Smooth muscle cell (in vitro differentiated cells): ENCODE data around the gene TCEANC. TPM values are rescaled to one million over a fixed set of nuclear protein-coding genes. Genes with fewer than 3 reads are reported as not detected.

Experiments used
- DNase-seq: peaks from one replicate; lab custom pipeline; 2025; ENCODE audit not compliant: unreplicated experiment; lab: John Stamatoyannopoulos, UW
- H2AFZ ChIP-seq: fragments of 200-600 bp; sonication (generic); 2 replicates; pipeline ENCODE4 v1.6.0; 2016; ENCODE audit warnings: antibody characterized with exemption, low read depth, mild to moderate bottlenecking
- H3F3A ChIP-seq: fragments of 200-600 bp; sonication (generic); 2 replicates; pipeline ENCODE4 v1.6.0; 2017; ENCODE audit warnings: antibody characterized with exemption, low read depth
- H3K27ac ChIP-seq: fragments of 200-600 bp; sonication (generic); 2 replicates; pipeline ENCODE4 v1.5.1; 2016; ENCODE audit warnings: low read depth, mild to moderate bottlenecking
- H3K27me3 ChIP-seq: fragments of 200-600 bp; sonication (generic); 2 replicates; pipeline ENCODE4 v1.6.1; 2016; ENCODE audit warnings: low read depth, mild to moderate bottlenecking
- H3K36me3 ChIP-seq: fragments of 200-600 bp; sonication (generic); 2 replicates; pipeline ENCODE4 v1.5.1; 2016; ENCODE audit warnings: low read depth
- H3K4me1 ChIP-seq: fragments of 200-600 bp; sonication (generic); 2 replicates; pipeline ENCODE4 v1.5.1; 2016; ENCODE audit warnings: low read depth
- H3K4me2 ChIP-seq: fragments of 200-600 bp; sonication (generic); 2 replicates; pipeline ENCODE4 v1.6.0; 2016; ENCODE audit warnings: mild to moderate bottlenecking
- H3K4me3 ChIP-seq: fragments of 200-600 bp; sonication (generic); 2 replicates; pipeline ENCODE4 v1.5.1; 2016; ENCODE audit warnings: mild to moderate bottlenecking
- H3K79me2 ChIP-seq: fragments of 200-600 bp; sonication (generic); 2 replicates; pipeline ENCODE4 v1.6.0; 2016; ENCODE audit warnings: low read depth, mild to moderate bottlenecking
- H3K9ac ChIP-seq: fragments of 200-600 bp; sonication (generic); 2 replicates; pipeline ENCODE4 v1.6.0; 2016; ENCODE audit warnings: low read depth
- H3K9me3 ChIP-seq: fragments of 200-600 bp; sonication (generic); replicated peaks from 2 replicates; pipeline ENCODE4 v1.5.1; 2016; ENCODE audit warnings: low read depth
- H4K20me1 ChIP-seq: fragments of 200-600 bp; sonication (generic); 2 replicates; pipeline ENCODE4 v1.6.0; 2016; ENCODE audit warnings: low read depth
- WGBS: methylation state at CpG from one replicate; pipeline ENCODE4 v1.1.7; 2016; ENCODE audit warnings: low lambda C conversion rate; 5-methylcytosine and 5-hydroxymethylcytosine counted together
- polyA plus RNA-seq: library from polyadenylated mRNA; unstranded; fragments of >200 nt; fragmentation: Nextera tagmentation; extraction: Ambion mirVana; gene quantifications from 2 replicates; pipeline ENCODE4 v1.2.1, GENCODE V29; 2016
- total RNA-seq: library from RNA; depleted of rRNA; stranded (reverse); fragments of >200 nt; gene quantifications from 2 replicates; pipeline ENCODE4 v1.2.3, GENCODE V29; 2014
- TF ChIP-seq, protein P1 (sequence below): fragments of 200-600 bp; sonication (generic); IDR thresholded peaks from 2 replicates; pipeline ENCODE4 v1.5.1; 2017; ENCODE audit warnings: borderline replicate concordance, mild to moderate bottlenecking, antibody characterized with exemption; ENCODE audit not compliant: insufficient read depth, poor library complexity, severe bottlenecking

Gene TCEANC, protein sequence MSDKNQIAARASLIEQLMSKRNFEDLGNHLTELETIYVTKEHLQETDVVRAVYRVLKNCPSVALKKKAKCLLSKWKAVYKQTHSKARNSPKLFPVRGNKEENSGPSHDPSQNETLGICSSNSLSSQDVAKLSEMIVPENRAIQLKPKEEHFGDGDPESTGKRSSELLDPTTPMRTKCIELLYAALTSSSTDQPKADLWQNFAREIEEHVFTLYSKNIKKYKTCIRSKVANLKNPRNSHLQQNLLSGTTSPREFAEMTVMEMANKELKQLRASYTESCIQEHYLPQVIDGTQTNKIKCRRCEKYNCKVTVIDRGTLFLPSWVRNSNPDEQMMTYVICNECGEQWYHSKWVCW
- total RNA-seq (2.5 and 2.6 TPM in 2 replicates), polyA plus RNA-seq (1.2 and 1.9 TPM in 2 replicates)

DNA sequence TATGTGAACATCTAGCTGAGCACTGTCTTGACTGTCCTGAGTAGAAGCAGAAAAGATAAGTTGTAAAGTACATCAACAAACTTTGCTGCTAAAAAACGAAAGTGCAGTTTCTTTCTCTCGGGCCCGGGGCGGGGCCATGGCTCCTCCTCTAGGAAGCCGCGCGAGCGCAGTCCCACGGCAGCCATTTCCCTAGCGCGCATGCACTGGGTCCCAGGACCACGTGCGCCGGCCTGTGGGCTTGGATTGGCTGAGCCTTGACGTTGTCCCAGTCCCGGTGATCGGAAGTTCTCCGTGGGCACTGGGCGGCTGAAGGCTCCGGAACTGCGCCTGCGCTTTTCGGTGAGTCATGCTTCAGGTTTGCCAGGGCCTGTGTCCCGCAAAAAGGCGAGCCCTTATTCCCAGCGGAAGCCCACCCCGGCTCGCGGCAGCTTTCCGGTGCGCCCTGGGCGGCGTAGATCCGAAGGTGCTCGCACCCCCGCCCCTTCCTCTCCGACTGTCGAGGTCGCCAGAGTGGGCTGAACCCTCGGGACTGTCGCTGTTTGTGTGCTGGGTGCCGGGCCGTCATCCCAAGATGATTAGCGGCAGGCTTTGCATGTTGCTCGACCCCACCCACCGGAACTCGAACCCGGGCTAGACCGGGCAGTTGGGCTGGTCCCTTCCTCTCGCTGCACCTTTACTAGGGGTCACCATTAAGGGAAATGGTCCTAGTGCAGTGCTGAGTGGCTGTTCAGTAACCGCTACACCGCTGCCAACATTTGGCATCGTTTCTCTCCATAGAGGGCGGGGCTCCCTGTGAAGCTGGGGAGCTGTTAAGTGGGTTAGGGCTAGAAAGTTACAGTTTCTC is at the start of gene TCEANC:
TCEANC (plus strand) TSS at position 292 of the 844 bp plus-strand sequence. CDS start 9,368 bp downstream, outside the sequence.
- Histone ChIP-seq H3F3A (no peaks in the 10 kb centered on the region), H3K4me1 (no peaks in the 10 kb centered on the region), H2AFZ (peak within 1 kb of the TSS; percentile 11), H3K9me3 (no peaks in the 10 kb centered on the region), H3K27me3 (no peaks in the 10 kb centered on the region), H3K4me2 (peak within 1 kb of the TSS; percentile 81), H4K20me1 (no peaks in the 10 kb centered on the region), H3K4me3 (peak within 1 kb of the TSS; percentile 47), H3K9ac (peak within 1 kb of the TSS; percentile 67), H3K36me3 (no peaks in the 10 kb centered on the region), H3K79me2 (no peaks in the 10 kb centered on the region), H3K27ac (peak within 1 kb of the TSS; percentile 84)
- DNase-seq, result peak; percentile 68
- TF ChIP-seq, protein P1, sequence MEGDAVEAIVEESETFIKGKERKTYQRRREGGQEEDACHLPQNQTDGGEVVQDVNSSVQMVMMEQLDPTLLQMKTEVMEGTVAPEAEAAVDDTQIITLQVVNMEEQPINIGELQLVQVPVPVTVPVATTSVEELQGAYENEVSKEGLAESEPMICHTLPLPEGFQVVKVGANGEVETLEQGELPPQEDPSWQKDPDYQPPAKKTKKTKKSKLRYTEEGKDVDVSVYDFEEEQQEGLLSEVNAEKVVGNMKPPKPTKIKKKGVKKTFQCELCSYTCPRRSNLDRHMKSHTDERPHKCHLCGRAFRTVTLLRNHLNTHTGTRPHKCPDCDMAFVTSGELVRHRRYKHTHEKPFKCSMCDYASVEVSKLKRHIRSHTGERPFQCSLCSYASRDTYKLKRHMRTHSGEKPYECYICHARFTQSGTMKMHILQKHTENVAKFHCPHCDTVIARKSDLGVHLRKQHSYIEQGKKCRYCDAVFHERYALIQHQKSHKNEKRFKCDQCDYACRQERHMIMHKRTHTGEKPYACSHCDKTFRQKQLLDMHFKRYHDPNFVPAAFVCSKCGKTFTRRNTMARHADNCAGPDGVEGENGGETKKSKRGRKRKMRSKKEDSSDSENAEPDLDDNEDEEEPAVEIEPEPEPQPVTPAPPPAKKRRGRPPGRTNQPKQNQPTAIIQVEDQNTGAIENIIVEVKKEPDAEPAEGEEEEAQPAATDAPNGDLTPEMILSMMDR, result no peak
- WGBS, result 41% methylated on average over 54 of the region's 54 CpGs

DNA sequence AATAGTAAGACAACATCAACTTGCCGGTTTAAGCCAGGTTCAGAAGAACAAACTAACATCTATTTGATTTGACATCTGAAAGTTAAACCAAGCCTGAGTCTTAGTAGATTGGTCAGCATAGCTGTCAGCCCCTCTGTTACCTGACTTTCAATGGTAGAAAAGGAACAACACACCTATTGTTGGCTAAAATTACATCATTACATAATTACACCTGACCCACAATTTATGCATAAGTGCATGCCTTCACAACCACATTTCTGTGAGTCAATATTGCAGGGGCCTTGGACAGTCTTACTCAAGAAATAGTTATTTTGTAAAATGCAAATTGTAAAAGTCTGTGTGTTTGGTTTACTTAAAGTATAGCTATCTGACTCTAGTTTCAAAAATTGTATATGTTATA is 47.3 kb upstream of the TCEANC start:
- H3K27ac ChIP-seq, result no peak overlapping the region
- H3K36me3 ChIP-seq, result no peaks in the 10 kb centered on the region
- no peak overlapping the region for H3K4me3 ChIP-seq
- 90% methylated on average over 1 of the region's 1 CpG for WGBS
- H3K27me3 ChIP-seq, result no peaks in the 10 kb centered on the region
- no peaks in the 10 kb centered on the region for H3K4me1 ChIP-seq
- no peaks in the 10 kb centered on the region for H3F3A ChIP-seq
- TF ChIP-seq, protein P1, result no peak
- H3K4me2 ChIP-seq, result no peak overlapping the region
- H3K79me2 ChIP-seq, result no peaks in the 10 kb centered on the region
- DNase-seq, result no peak
- no peak overlapping the region for H2AFZ ChIP-seq
- H4K20me1 ChIP-seq, result no peaks in the 10 kb centered on the region
- no peaks in the 10 kb centered on the region for H3K9me3 ChIP-seq
- no peak overlapping the region for H3K9ac ChIP-seq

DNA sequence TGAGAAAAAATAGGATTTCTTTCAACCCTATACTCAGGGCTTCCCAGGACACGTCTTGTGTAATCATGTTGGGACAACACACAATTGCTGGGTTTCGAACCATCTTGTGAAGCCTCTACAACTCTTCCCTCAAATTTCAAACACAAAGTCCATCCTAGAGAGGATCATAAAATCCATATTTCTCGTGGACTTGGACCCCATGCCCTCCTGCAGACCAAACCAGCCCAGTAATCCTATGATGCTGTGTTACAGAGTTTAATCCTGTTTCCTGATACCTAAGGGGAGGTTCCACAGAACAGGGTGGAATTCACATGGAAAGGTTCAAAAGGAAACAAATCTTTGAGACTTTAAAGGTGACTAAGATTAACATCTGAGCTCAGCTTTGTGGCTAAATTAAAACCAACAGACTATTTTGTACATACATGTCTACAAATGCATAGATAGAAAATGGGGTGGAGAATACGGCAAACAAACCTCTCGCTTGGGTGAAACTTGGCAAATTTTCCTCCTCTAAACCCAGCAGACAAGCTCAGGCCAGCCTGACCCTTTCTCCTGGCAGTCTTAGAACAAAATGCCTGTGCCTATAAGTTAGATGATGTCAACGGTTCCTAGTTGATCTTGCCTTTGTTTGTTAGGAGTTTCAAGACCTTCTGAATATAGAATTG is 45.5 kb upstream of the TCEANC start:
- 74% methylated on average over 6 of the region's 6 CpGs for WGBS

More for the DNA sequence above, 45.5 kb upstream of the TCEANC start:
- H3K27me3 ChIP-seq, result no peaks in the 10 kb centered on the region
- H3K9ac ChIP-seq, result no peak overlapping the region
- no peak overlapping the region for H3K4me2 ChIP-seq
- no peaks in the 10 kb centered on the region for H3F3A ChIP-seq
- no peaks in the 10 kb centered on the region for H3K4me1 ChIP-seq
- DNase-seq, result no peak
- H2AFZ ChIP-seq, result no peak overlapping the region
- TF ChIP-seq, protein P1, result no peak
- H3K27ac ChIP-seq, result no peak overlapping the region
- H4K20me1 ChIP-seq, result no peaks in the 10 kb centered on the region
- no peaks in the 10 kb centered on the region for H3K36me3 ChIP-seq
- no peak overlapping the region for H3K4me3 ChIP-seq
- no peaks in the 10 kb centered on the region for H3K9me3 ChIP-seq
- no peaks in the 10 kb centered on the region for H3K79me2 ChIP-seq
